Endodermal cell (in vitro differentiated cells): ENCODE results near the gene ARID5B. TPM values are rescaled to one million over a fixed set of nuclear protein-coding genes. Genes with fewer than 3 reads are reported as not detected.

Source experiments
- DNase-seq: peaks from one replicate; pipeline ENCODE4 v3.0.0-alpha.2; 2017
- H3K27ac ChIP-seq: 2 replicates; pipeline ENCODE4 v1.5.1; 2013; ENCODE audit warnings: mild to moderate bottlenecking, low read depth, low read length, moderate library complexity
- H3K27me3 ChIP-seq: 2 replicates; pipeline ENCODE4 v1.6.1; 2013; ENCODE audit warnings: mild to moderate bottlenecking, low read length, moderate library complexity; ENCODE audit not compliant: insufficient read depth, control insufficient read depth, poor library complexity, severe bottlenecking
- H3K36me3 ChIP-seq: 2 replicates; pipeline ENCODE4 v1.7.0; 2013; ENCODE audit warnings: mild to moderate bottlenecking, low read length, moderate library complexity; ENCODE audit not compliant: control insufficient read depth, insufficient read depth
- H3K4me1 ChIP-seq: one replicate; pipeline ENCODE4 v1.7.0; 2013; ENCODE audit warnings: low read length; ENCODE audit not compliant: control insufficient read depth, insufficient read depth
- H3K4me3 ChIP-seq: 2 replicates; pipeline ENCODE4 v1.5.1; 2013; ENCODE audit warnings: mild to moderate bottlenecking, low read length, moderate library complexity
- H3K9ac ChIP-seq: 2 replicates; pipeline ENCODE4 v1.6.1; 2013; ENCODE audit warnings: mild to moderate bottlenecking, low read length, moderate library complexity; ENCODE audit not compliant: poor library complexity, severe bottlenecking; ENCODE audit errors: extremely low read depth
- H3K9me3 ChIP-seq: 2 replicates; pipeline ENCODE4 v1.6.1; 2013; ENCODE audit warnings: mild to moderate bottlenecking, low read length, moderate library complexity; ENCODE audit not compliant: control insufficient read depth
- H3K27ac Mint-ChIP-seq: 2 replicates; pipeline ENCODE4 v1.8.0; 2020; ENCODE audit warnings: mixed read lengths
- H3K27me3 Mint-ChIP-seq: 2 replicates; pipeline ENCODE4 v1.8.0; 2021; ENCODE audit warnings: mild to moderate bottlenecking, mixed read lengths; ENCODE audit not compliant: insufficient read depth
- H3K36me3 Mint-ChIP-seq: 2 replicates; pipeline ENCODE4 v1.8.0; 2020; ENCODE audit warnings: low read depth, mixed read lengths
- H3K4me1 Mint-ChIP-seq: 2 replicates; pipeline ENCODE4 v1.8.0; 2020; ENCODE audit warnings: mixed read lengths
- H3K4me3 Mint-ChIP-seq: 2 replicates; pipeline ENCODE4 v1.8.0; 2020; ENCODE audit warnings: mild to moderate bottlenecking, moderate library complexity, mixed read lengths
- H3K9me3 Mint-ChIP-seq: 2 replicates; pipeline ENCODE4 v1.8.0; 2020; ENCODE audit warnings: mild to moderate bottlenecking, mixed read lengths
- WGBS, 2 experiments: methylation state at CpG; one replicate each; pipeline versions ENCODE4 v1.1.5 to v1.1.7; 2013; ENCODE audit warnings: missing lambda C conversion rate in 2 of 2, mixed read lengths in 1 of 2; ENCODE audit not compliant: insufficient coverage in 1 of 2, insufficient read length in 1 of 2; 5-methylcytosine and 5-hydroxymethylcytosine counted together
- total RNA-seq, 2 donors: library from RNA; stranded (reverse); fragmentation: NEBNext Ultra II Directional in 1 of 2; extraction: Animal tissue kit (Norgen Biotek cat#: 25700) in 1 of 2; gene quantifications; 2 replicates in 1 of 2; 3 replicates in 1 of 2; pipeline ENCODE4 v1.2.1, GENCODE V29; 2021
- TF ChIP-seq, protein P1 (sequence below): fragments of 200-600 bp; sonication (generic); conservative IDR thresholded peaks from 2 replicates; pipeline ENCODE4 v1.5.0; 2021; ENCODE audit warnings: antibody characterized with exemption, mild to moderate bottlenecking

The ARID5B gene
- total RNA-seq, 2 donors from 2014 or later: 1.2 to 1.8 TPM

DNA sequence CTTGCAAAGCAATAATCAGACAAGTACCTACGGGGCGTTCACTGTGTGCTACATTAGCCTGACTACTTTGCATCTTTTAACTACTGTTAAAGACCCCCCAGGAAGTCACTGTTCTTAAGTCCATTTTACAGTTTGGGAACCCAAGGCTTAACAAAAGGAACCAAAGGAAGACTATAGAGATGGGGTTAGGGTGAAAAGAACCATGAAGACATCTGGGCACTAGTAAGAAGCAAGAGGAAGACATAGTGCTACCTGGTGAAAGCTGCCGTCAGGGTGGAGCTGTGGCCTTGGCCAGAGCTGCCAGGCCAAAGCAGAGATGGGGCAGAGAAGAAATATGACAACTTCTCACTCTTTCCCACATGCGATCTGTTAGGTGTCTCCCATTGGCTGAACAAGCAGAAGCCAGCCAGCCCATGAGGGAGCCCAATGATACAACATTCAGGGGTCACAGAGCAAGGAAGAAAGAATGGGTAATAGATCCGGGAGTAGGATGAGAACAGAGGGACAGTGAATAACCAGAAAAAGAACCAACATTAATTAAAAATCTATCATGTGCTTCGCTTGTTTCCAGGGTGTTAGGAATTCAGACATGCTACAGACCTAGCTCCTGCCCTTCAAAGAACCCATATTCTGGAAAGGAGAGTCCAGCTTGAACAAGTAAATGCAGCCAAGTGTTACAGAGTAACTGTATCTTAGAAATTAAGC, 85.4 kb downstream of the ARID5B start:
- peak; percentile 47 for DNase-seq
- H3K27ac ChIP-seq: no peak overlapping the region
- Mint-ChIP-seq H3K36me3 (no peaks in the 10 kb centered on the region), H3K27me3 (no peaks in the 10 kb centered on the region), H3K27ac (no peak overlapping the region), H3K9me3 (no peaks in the 10 kb centered on the region), H3K4me3 (no peak overlapping the region), H3K4me1 (peaks cover 8% of the 10 kb centered on the region)
- no peaks in the 10 kb centered on the region for H3K27me3 ChIP-seq
- H3K9me3 ChIP-seq: no peaks in the 10 kb centered on the region
- H3K9ac ChIP-seq: no peak overlapping the region
- 77 to 100% methylated on average over 2 to 6 of the region's 6 CpGs for WGBS, 2 experiments
- TF ChIP-seq, protein P1, sequence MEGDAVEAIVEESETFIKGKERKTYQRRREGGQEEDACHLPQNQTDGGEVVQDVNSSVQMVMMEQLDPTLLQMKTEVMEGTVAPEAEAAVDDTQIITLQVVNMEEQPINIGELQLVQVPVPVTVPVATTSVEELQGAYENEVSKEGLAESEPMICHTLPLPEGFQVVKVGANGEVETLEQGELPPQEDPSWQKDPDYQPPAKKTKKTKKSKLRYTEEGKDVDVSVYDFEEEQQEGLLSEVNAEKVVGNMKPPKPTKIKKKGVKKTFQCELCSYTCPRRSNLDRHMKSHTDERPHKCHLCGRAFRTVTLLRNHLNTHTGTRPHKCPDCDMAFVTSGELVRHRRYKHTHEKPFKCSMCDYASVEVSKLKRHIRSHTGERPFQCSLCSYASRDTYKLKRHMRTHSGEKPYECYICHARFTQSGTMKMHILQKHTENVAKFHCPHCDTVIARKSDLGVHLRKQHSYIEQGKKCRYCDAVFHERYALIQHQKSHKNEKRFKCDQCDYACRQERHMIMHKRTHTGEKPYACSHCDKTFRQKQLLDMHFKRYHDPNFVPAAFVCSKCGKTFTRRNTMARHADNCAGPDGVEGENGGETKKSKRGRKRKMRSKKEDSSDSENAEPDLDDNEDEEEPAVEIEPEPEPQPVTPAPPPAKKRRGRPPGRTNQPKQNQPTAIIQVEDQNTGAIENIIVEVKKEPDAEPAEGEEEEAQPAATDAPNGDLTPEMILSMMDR: no peak
- no peaks in the 10 kb centered on the region for H3K36me3 ChIP-seq
- H3K4me3 ChIP-seq: no peak overlapping the region
- no peaks in the 10 kb centered on the region for H3K4me1 ChIP-seq

DNA sequence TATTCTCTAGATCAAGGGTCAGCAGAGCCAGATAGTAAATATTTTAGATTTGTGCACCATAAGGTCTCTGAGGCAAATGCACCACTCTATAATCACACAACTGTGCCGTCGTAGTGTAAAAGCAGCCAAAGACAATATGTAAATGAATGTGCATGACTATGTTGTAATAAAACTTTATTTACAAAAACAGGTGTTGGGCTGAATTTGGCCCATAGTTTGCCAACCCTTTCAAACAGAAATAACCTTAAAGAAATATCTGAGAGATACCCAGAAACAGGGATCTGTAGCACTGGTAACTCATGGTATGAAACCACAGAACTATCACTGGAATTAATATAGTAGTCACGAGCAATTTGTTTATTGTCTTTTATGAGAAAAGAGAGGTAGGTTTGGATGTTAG, 86.0 kb downstream of the ARID5B start:
- H3K4me1 ChIP-seq: no peaks in the 10 kb centered on the region
- Mint-ChIP-seq H3K27me3 (no peaks in the 10 kb centered on the region), H3K4me1 (peaks cover 8% of the 10 kb centered on the region), H3K27ac (no peak overlapping the region), H3K9me3 (no peaks in the 10 kb centered on the region), H3K36me3 (no peaks in the 10 kb centered on the region), H3K4me3 (no peak overlapping the region)
- no peak for DNase-seq
- no peak overlapping the region for H3K4me3 ChIP-seq
- TF ChIP-seq, protein P1: no peak
- H3K9me3 ChIP-seq: no peaks in the 10 kb centered on the region
- H3K9ac ChIP-seq: no peak overlapping the region
- no peaks in the 10 kb centered on the region for H3K36me3 ChIP-seq
- no peaks in the 10 kb centered on the region for H3K27me3 ChIP-seq
- no peak overlapping the region for H3K27ac ChIP-seq
- 99 to 100% methylated on average over 1 to 3 of the region's 3 CpGs for WGBS, 2 experiments

DNA sequence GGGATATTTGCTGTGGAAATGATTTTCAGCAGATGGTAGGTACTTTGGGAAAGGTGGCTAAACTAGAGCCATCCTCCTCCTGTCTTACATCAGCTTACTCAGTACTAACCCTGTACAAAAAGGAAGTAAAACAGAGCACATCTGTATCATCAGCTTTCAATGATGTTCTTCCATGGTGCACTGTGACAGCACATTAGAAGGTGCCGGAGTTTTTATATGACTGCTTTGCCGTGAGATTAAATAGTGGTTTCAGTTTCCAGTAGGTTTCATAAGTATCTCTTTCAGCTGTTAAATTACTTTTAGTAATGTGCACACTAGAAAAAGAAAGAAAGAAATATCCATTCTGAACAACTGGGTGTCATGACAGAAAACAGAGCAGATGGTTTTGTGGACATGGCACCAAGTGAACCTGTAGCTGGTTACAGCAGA, 86.5 kb downstream of the ARID5B start:
- DNase-seq: no peak
- Histone ChIP-seq H3K9me3 (no peaks in the 10 kb centered on the region), H3K27me3 (no peaks in the 10 kb centered on the region), H3K9ac (no peak overlapping the region), H3K4me3 (no peak overlapping the region), H3K4me1 (no peaks in the 10 kb centered on the region), H3K27ac (no peak overlapping the region), H3K36me3 (no peaks in the 10 kb centered on the region)
- Mint-ChIP-seq H3K4me3 (no peak overlapping the region), H3K9me3 (no peaks in the 10 kb centered on the region), H3K36me3 (no peaks in the 10 kb centered on the region), H3K4me1 (peaks cover 8% of the 10 kb centered on the region), H3K27ac (no peak overlapping the region), H3K27me3 (no peaks in the 10 kb centered on the region)
- TF ChIP-seq, protein P1: no peak
- 95% methylated on average over 2 of the region's 2 CpGs; no CpG with 5 or more reads in 1 of the 2 experiments for WGBS, 2 experiments
